Measurements from ENCODE around the gene CHIC2. TPM values are rescaled to one million over a fixed set of nuclear protein-coding genes. Genes with fewer than 3 reads are reported as not detected.

The CHIC2 gene
- total RNA-seq, 1 experiment from 2014 or later, result 8.2 TPM

GRCh38 chr4:54004463-54004862 is 59.9 kb downstream of the CHIC2 start:
- Histone ChIP-seq H3K79me1 (ENCODE audit: insufficient read depth, low read depth, low read length, poor library complexity, severe bottlenecking) (no peaks in the 10 kb centered on the region), H2BK5ac (ENCODE audit: insufficient read length, low read length) (no peak overlapping the region), H2AFZ (ENCODE audit: low read length) (no peak overlapping the region), H3K4me2 (ENCODE audit: insufficient read depth, insufficient read length, low read length) (no peak overlapping the region), H4K20me1 (ENCODE audit: control insufficient read depth, insufficient read depth, insufficient read length) (no peaks in the 10 kb centered on the region), H3K79me2 (ENCODE audit: insufficient read depth, low read length) (no peaks in the 10 kb centered on the region), H3K14ac (ENCODE audit: insufficient read depth, low read length) (no peak overlapping the region), H4K91ac (ENCODE audit: insufficient read length, low read depth, low read length) (no peak overlapping the region), H3T11ph (ENCODE audit: low read length) (no peak overlapping the region), H3K18ac (ENCODE audit: insufficient read length, low read depth, low read length) (no peak overlapping the region), H3K4me1 (ENCODE audit: insufficient read depth, low read length) (peaks cover 5% of the 10 kb centered on the region; the same call in 1 of the 2 replicates), H3K27ac (ENCODE audit: insufficient read length, low read depth, low read length) (no peak overlapping the region), H2BK15ac (ENCODE audit: low read depth, low read length) (no peak overlapping the region), H2AK5ac (ENCODE audit: insufficient read length, low read length) (no peak overlapping the region), H3K27me3 (ENCODE audit: insufficient read depth, low read length) (no peaks in the 10 kb centered on the region), H2BK12ac (ENCODE audit: insufficient read length, low read depth, low read length) (no peak overlapping the region), H3K23ac (ENCODE audit: insufficient read length, low read depth, low read length) (no peak overlapping the region), H3K23me2 (ENCODE audit: insufficient read length, low read depth, low read length, poor library complexity, severe bottlenecking) (no peaks in the 10 kb centered on the region), H3K9ac (ENCODE audit: extremely low read depth, insufficient read length, low read length) (no peak overlapping the region), H4K8ac (replicated peaks; ENCODE audit: insufficient read length, low read depth, low read length) (no peak overlapping the region), H3K9me3 (ENCODE audit: control insufficient read depth, low read depth, low read length) (no peaks in the 10 kb centered on the region), H2BK20ac (ENCODE audit: low read depth, low read length, poor library complexity, severe bottlenecking) (no peak overlapping the region), H4K5ac (ENCODE audit: insufficient read length, low read depth, low read length) (no peak overlapping the region), H3K56ac (ENCODE audit: insufficient read length, low read depth, low read length) (no peak overlapping the region), H3K4ac (ENCODE audit: low read depth, low read length) (no peak overlapping the region), H2BK120ac (ENCODE audit: low read depth, low read length, poor library complexity, severe bottlenecking) (no peak overlapping the region)
- H3K4me1 Mint-ChIP-seq, result peaks cover 13 to 15% of the 10 kb centered on the region in 2 experiments
- no peak for TF ChIP-seq CTCF (conservative IDR thresholded peaks at IDR 0.05)
- H3K27me3 Mint-ChIP-seq (ENCODE audit: low read depth), result no peaks in the 10 kb centered on the region
- H3K36me3 Mint-ChIP-seq (ENCODE audit: insufficient read depth in 1 of 3, low read depth in 3 of 3), result 0 out of 7 replicates have a peak, but pooled peaks cover 0 to 2% (median 0%) of the 10 kb centered on the region in 3 experiments
- WGBS (ENCODE audit: extremely low coverage, insufficient read length, low lambda C conversion rate), result no CpG with 5 or more reads among the region's 2 CpGs
- H3K27ac Mint-ChIP-seq, result no peak overlapping the region
- no peak overlapping the region for H3K4me3 Mint-ChIP-seq
- H3K9me3 Mint-ChIP-seq, result no peaks in the 10 kb centered on the region
- no peak for DNase-seq
